HG02884 (cell line): ENCODE measurements around the gene PLEKHB2.
"Not testable (repeated sequence)": the region's sequence is repeated elsewhere in the genome, so short reads cannot be mapped to it uniquely, and the experiment has no call there.

Experiments used
- ATAC-seq: cut with Tn5 transposase; IDR thresholded peaks from one replicate; pipeline ENCODE4 v1.9.1; 2021; ENCODE audit warnings: mild to moderate bottlenecking, moderate library complexity; ENCODE audit not compliant: unreplicated experiment

Gene PLEKHB2

DNA sequence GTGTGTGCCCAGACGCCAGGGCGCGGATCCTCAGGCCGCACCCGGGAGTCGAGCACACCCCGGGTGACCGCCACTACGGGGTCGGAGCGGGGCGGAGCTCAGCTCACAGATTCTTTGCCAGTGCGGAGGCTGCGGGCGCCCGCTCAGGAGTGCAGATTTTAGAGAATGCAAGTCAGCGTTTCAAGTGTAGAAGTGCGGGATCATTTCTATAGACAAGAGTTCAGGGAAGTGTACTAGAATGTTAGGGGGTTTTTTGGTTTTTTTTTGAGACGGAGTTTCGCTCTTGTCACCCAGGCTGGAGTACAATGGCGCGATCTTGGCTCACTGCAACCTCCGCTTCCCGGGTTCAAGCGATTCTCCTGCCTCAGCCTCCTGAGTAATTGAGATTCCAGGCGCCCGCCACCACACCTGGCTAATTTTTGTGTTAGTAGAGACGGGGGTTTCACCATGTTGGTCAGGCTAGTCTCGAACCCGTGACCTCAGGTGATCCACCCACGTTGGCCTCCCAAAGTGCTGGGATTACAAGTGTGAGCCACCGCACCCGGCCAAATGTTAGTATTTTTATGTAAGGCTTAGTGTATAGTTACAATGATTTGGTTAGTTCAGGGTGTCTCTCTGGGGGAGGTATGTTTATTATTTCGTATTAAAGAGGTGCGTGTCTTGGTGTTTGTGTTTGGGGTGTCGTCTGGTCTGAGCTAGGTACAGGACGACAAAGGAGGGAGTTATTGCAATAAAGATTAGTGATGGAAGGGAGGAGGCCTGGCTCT is 11.3 kb upstream of the PLEKHB2 start:
- peak; percentile 63 for ATAC-seq

DNA sequence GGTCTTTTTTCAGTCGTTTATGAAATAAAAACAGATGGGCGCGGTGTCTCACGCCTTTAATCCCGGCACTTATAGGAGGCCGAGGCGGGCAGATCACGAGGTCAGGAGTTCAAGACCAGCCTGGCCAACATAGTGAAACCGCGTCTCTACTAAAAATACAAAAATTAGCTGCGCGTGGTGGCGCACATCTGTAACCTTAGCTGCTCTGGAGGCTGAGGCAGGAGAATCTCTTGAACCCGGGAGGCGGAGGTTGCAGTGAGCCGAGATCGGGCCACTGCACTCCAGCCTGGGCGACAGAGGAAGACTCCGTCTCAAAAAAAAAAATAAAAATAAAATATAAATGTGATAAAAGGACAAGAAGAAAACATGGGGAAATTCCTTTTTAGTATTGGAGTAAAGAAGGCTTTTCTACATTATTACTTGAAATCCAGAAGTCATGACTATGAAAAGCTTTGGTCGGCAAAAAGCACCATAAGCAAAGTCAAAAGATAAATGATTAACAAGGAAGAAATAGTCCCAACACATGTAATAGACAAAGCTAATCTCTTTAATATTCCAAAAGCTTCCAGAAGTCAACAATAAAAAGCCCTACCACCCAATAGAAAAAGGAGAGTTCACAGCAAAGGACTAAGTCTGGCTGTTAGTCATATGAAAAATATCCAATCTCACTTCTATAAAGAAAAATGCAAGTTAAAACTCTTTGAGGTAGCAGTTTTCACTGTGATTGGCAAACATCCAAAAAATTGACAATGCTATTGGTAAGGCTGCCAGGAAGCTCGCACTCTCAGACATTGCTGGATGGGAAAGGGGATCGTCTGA is 10.5 kb upstream of the PLEKHB2 start:
- no peak for ATAC-seq

DNA sequence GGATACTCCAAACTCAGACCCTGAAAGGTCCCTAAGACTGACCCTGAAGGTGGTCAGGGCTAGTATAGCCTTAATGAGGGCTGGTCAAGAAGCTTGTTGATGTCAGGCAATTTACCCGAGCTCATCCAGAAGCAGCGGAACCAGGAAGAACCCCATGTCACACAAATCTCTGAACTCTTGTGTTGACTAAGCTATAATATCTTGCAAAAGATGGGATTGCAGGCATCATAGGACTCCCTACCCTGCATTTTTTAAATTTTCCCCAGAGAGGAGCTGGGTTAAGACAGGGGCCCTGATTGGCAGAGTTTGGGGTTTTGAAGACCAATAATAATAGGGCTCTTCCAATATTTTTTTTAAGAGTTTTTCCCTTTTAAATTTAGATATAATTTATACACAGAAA is 2.0 kb upstream of the PLEKHB2 start:
- ATAC-seq: no peak

DNA sequence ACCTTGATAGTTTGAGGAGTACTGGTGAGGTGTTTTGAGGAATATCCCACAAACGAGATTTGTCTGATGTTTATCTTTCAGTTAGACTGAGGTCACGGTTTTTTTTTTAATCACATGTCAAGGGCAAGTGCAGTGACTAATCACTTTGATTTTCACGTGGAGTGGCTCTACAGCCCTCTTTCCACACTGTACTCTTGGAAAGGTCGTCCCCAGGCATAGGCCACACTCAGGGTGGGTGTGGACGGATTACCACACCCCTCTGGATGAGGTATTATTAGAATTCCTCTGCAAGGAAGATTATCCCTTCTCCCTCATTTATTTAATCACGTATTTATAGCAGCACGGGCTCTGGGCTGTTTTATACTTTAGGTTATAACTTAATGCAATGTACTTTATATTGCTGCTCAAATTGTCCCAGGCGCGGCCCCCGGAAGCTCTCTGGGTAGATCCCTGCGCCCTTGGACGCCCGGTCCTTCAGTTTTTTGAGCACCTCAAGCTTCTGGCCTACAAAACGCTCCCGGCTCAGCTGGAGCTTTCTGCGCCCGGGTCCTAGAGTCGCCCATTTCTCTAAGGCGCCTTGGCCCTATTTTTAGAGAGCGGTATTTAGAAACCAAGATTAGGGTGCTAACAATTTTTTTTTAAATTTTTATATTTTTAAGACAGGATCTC is 515 bp upstream of the PLEKHB2 start:
- ATAC-seq: peak; percentile 60

DNA sequence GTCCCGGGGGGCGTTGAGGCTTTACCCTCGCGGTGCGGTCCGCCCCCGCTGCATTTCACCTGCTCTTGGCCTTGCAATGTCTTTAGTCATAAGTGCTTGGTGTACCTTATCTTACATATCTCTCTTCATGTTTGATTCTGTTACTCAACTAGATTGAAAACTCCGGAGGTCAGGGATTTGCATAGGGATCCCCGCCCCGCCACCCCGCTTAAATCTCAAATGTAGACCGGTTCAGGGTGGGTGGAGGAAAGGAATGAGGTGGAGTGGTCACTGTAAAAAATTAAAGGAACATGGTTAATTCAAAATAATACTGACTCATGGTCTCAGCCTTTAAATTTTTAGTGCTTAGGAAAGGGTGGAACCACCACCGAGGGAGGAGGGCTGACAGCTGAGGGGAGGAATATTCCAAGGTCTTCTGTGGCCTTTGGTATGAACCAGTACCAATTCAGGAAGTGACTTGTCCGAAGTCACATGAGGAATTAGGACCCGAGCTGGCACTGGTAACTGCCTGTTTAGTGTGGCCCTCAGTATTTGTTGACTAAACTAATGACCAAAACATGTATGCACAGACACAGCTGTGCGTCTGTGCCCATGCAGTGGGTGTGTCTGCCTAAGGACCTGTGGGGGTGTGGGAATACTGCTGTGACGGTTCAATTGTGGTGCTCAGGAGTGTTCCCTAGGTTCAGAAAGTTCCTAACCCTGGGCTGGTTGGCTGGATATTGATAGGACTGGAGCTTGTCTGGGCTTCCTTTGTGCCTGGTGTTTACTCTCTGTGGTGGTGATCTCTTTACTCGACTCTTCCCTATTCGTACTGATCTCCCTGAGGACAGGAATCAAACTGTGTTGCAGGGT is 1.0 kb downstream of the PLEKHB2 start:
- ATAC-seq: peak; percentile 39

DNA sequence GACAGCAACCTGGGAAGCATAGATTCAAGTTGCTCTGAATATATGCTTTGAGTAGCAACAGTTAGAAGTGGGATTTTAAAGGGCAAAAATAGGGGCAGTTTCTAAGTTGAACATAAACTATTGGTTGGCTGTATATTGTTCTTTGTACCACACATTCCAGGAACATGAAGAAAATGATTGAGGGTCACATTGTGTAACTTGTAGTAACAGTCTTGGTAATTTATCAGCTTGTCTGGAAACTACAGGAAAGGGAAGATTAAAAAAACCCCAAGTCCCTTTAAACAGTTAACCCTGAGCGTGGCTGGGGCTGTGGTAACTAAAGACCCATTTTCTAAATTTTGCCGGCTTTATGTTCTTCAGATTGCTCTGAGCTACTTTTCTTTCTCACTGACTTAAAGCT is 7.4 kb downstream of the PLEKHB2 start:
- ATAC-seq: no peak

DNA sequence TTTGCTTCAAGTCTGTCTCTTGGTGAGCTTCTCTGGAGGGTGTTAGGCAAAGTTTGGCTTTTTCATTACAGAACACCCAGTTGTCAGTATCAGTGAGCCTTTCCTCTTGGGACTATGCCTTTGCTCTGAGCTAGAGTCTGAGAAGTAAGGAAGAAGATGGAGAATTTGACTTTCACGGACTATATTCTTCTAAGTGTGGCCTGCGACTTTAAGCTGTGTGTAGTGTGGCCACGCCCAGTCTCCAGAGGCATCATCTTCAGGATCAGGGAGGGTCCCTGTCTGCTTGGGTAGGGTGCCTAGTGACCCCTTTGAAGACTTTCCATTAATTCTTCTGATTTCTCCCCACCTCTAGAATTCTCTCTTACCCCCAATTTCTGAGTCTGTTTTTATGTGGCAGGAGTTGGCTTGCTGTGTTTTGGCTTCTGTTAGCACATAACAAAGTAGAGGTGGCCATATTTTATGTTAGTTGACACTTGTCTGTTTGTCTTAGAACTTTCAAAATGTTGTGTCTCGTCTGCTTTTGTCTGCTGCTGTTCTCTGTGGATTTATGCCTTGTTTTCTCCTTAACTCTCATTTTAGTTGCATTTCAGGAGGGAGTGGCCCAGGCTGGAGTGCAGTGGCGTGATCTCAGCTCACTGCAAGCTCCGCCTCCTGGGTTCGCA is 8.6 kb downstream of the PLEKHB2 start:
- ATAC-seq: no peak

DNA sequence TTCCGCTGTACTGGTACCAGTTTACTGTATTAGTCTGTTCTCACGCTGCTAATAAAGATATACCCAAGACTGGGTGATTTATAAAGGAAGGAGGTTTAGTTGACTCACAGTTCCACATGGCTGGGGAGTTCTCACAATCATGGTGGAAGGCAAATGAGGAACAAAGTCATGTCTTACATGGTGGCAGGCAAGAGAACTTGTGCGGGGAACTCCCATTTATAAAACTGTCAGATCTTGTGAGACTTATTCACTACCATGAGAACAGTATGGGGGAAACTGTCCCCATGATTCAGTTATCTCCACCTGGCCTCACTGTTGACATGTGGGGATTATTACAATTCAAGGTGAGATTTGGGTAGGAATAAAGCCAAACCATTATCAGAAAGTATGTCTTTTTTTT is 9.8 kb downstream of the PLEKHB2 start:
- not testable (repeated sequence) for ATAC-seq

DNA sequence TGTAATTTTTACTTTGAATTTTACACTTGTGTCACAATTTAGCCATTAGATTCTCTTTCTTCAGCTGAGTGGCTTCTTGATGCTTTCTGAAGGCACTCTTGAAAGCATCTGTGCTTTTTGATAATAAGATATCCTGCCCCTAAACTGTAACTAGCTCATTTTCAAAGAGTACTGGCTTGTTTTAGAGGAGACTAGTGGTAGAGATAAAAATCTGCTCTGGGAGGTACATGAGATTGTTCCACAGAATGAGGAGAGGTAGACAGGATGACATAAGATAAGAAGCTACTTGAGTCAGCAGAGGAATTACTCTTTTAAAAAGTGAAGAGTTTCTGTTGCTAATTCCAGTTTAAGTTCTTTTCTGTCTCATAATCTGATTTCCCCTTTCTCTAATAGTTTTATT is 10.6 kb downstream of the PLEKHB2 start:
- ATAC-seq: no peak

DNA sequence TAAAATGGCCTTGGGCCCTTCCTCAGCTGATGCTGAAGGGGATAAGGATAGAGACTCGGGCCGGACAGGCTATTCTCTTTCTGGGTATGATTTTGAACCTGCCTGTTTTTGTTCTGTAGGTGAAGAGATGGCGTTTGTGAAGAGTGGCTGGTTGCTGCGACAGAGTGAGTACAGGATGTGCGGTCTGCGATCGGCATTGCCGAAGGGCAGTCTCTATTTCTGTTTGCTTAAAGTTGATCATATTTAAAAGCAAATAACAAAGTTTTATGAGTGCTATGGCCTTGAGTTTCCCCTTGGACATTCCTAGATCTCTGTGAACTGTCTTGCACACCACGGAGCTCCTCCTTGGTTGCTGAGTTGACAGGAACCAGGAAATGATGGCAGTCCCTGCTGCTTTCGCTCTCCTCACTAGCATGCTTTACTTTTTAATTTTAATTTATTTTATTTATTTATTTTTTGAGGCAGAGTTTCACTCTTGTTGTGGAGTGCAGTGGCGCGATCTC is 15.7 kb downstream of the PLEKHB2 start:
- ATAC-seq: no peak

DNA sequence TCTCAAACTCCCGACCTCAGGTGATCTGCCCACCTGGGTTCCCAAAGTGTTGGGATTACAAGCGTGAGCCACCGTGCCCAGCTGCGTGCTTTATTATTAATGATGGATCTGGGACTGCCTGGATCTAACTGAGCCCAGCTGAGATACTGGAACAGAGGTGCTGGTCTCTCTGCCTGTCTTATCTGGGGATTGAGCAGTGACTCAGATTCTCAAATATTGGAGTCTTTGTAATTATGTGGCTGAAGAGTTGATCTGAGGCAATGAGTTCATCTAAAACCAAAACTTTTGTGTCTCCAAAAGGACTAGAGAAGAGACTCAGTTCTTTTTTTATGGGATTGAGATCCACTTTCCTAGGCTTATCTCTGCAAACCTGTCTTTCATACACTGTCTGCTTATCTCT is 16.3 kb downstream of the PLEKHB2 start:
- no peak for ATAC-seq

DNA sequence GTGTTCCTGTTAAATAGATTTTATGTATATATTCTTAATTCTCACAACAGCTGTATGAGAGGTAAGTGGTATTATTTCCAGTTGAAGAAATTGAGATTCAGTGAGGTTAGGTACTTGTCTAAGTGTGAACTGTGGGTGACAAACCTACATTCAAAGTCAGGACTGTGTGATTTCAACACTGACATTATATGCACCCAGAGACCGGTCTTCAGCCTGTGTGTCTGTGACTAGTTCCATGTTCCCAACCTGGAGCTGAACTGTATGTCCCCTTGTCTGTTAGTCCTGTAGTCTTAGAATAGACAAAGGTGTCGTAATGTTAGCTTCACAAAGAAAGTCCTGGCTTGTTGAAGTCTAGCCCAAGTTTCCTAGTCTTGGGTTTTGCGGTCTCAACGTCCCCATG is 17.4 kb downstream of the PLEKHB2 start:
- no peak for ATAC-seq

DNA sequence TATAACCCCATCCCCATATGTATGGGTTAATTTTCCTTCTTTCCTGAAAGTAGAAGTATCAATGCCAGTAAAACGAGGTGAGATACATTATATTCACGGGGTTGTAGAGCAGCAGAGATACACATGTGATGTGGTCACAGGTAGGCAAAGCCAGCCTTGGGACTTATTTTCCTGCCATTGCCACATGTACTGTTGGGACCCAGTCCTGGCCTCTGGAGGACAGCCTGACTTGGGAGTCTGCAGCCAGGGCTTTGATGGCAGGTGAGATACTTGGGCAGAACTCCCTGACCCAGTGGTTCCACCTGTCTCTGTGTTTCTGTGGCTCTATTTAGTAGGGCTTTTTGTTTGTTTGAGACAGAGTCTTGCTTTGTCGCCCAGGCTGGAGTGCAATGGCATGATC is 18.1 kb downstream of the PLEKHB2 start:
- ATAC-seq: no peak

DNA sequence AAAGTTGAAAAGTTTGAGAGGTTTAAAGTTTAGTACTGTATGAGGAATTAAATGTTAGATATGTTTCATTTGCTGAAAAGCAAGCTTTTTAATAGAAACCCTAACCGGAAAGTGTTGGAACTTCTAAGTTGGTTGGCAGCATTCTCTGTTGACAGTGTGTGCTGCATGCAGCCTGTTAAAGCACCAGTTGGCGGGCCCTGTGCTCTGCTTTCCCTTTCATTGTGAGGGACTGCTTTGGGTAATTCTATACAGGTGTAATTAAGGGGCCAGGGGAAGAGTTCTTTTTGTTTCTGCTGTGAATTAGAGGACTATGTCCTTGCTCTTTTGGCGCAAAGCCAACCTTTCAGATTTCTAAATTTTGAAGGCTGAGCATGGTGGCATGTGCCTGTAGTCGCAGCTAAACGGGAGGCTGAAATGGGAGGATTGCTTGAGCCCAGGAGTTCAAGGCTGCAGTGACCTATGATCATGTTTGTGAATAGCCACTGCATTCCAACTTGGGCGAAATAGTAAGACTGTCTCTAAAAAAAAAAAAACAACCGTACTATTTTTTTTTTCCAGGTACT is 20.1 kb downstream of the PLEKHB2 start:
- no peak for ATAC-seq

DNA sequence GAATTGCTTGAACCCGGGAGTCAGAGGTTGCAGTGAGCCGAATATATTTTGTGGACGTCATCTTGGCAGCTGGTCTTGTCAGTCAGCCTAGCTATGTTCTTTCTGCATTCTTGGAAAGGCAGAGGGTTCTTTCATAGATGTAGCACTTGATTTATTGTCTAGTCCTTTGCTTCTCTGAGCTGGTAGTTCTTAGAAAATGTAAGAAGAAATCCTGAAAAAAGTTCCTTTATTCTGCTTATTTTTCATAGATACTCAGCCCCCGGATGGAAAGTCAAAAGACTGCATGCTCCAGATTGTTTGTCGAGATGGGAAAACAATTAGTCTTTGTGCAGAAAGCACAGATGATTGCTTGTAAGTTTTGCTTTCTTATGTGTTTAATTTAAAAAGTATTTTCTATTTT is 21.3 kb downstream of the PLEKHB2 start:
- ATAC-seq: no peak

DNA sequence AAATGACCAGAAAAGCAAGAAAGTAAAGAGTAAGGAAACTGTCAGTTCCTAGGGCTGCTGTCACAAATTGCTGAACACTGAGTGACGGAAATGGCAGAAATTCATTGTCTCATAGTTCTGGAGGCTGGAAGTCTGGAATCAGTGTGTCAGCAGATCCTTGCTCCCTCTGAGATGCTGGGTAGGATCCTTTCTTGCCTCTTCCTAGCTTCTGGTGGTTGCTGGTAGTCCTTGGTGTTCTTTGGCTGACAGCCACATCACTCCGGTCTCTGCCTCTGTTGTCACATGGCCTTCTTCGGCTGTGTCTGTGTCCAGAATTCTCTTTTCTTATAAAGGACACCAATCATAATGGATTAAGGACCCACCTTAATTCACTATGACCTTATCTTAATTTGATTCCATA is 21.9 kb downstream of the PLEKHB2 start:
- ATAC-seq: no peak

DNA sequence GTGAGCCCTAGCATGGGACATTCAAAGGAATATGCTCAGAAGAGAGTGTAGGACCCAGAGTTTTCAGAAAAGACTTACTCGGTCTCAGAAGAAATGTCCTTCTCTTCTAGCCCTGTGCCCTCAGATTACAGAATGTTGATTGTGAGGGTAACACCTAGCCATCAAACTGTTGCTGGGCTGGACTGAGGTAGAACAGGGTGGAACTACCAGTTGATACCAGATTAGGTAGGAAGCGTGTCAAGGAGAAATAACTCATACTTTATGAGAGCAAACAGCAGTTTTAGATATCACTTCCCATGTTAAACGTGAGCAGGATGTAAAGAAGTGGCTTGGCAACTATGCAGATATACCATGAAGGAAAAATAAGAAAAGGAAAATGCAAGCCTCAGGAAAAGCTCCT is 22.8 kb downstream of the PLEKHB2 start:
- ATAC-seq: no peak

DNA sequence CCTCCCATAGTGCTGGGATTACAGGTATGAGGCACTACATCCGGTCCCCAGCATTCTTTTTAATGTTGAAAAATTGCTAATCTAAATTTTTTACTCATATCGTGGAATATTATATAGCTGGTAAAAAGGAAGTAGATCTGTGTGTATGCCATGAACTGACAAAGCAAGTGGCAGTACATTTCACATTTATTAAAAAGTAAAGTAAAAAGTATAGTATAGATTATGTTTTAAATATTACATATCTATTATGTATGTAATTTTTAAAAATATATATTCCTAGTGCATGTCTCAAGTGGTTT is 25.1 kb downstream of the PLEKHB2 start:
- no peak for ATAC-seq

DNA sequence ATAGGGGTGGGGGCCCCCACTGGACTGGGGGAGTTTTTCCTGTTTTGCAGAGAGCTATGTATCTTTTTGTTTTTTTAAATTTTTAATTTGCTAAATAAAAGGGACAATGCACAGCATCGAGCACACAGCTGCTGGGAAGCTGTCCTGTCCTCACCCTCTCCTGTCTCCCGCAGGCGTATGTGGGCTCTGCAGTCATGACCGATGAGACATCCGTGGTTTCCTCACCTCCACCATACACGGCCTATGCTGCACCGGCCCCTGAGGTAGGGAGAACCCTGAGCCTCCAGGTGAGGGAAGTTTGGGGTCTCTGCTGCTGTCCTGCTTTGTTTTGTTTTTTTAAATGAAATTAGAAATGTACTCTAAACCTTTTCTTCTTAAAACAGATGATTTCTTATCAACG is 27.6 kb downstream of the PLEKHB2 start:
- ATAC-seq: no peak

DNA sequence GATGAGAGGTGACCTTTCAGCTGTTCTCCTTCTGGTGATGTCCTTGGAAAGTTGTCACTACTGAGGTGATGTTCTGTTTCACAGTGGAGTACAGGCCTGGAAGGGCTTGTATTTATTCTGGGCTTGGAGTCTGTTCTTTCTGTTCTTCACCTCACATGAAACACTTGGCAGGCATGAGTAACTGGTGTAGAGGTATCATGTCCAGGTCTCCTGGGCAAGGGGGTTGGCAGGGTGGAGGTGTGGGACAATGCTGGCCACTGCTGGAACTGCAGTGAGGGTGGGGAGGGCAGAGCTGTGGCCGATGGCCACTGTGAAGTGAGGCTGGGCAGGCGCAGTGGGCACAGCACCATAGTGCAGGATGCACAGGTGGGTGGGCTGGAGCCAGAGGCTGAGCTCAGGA is 35.4 kb downstream of the PLEKHB2 start:
- no peak for ATAC-seq
